ENCODE results near the gene MED29.
A peak's percentile ranks its signal among the peaks of the same experiment; 100 is the strongest.

MED29 gene

DNA sequence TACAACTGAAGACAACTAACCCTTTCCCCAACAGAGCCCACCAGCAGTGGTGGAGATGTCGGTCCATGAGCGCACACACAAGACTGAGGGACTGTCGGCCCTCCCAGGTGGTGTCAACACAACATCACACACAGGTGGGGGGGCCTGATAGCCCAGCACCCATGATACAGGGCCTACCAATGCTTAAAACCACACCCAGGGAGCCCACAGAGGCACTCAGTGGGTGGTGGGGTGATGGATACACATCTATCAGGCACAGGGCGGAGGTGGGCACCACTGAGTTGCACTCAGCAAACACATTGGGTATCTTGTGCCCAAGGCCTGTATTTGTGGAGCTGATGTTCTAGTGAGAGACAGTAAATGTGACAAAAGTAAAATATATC lies 8.5 kb downstream of the MED29 start:
- no peak for DNase-seq

DNA sequence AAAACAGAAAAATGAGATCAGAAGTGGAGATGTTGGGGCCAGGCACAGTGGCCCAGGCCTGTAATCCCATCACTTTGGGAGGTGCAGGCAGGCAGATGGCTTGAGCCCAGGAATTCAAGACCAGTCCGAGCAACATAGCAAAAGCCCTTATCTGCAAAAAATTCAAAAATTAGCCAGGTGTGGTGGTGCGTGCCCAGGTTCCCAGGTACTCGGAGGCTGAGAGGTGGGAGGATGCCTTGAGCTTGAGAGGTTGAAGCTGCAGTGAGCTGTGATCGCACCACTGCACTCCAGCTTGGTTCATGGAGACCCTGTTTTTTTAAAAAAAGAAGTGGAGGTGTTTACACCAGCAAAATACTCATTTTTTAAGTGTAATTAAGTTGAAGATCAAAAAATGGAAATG lies 8.9 kb downstream of the MED29 start:
- DNase-seq: no peak

DNA sequence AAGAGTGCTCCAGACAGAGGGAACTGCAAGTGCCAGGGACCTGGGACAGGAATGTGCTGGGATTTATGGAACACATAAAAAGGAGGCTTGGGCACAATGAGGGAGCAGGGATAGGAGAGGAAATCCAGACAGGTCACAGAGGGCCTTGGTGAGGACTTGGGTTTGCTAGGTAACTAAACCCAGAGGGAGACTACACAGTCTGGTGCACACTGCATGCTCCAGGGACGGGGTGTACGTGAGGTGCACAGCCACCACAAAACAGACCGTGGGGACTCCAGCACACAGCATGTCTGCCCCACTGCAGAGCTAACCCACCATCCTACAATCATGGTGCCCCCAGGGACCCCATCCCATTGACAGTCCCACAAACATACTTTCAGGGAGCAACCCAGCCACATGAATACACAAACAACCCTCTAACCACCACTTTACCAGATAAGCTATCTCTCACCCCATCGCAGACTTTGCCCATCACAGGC lies 9.9 kb downstream of the MED29 start:
- no peak for DNase-seq

DNA sequence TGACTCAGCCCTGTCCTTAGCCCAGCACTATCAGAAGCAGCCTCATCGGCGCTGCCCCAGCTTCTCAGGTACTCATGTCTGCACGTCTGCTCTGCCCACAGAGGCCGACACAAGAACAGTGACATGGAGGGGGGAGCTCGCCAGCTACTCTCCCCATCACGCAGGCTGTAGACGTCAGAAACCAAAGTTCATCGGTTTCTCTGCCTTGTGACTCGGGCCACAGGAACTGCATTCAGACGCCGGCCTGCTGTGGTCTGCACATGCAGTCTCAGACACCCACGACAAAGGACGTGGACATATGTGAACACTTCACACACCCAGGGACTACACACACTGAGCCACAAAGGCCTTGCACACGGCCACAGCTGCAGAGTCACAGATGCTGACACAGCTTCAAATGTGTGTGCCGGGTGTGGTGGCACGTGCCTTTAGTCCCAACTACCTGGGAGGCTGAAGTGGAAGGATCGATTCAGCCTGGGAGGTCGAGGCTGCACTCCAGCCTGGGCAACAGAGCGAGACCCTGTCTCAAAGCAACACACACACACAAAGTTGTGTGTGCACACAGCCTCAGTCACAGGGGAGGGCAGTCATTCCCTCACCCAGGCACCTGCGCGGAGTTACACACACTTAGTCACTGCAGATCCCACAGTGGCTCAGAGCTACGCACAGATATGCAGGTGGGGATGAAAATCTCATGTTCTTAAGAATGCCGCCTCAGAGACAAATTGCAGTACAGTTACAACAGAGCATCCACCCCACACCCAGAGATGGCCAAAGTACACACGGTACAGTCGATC lies 10.6 kb downstream of the MED29 start:
- peak; percentile 72 to 83 for DNase-seq

DNA sequence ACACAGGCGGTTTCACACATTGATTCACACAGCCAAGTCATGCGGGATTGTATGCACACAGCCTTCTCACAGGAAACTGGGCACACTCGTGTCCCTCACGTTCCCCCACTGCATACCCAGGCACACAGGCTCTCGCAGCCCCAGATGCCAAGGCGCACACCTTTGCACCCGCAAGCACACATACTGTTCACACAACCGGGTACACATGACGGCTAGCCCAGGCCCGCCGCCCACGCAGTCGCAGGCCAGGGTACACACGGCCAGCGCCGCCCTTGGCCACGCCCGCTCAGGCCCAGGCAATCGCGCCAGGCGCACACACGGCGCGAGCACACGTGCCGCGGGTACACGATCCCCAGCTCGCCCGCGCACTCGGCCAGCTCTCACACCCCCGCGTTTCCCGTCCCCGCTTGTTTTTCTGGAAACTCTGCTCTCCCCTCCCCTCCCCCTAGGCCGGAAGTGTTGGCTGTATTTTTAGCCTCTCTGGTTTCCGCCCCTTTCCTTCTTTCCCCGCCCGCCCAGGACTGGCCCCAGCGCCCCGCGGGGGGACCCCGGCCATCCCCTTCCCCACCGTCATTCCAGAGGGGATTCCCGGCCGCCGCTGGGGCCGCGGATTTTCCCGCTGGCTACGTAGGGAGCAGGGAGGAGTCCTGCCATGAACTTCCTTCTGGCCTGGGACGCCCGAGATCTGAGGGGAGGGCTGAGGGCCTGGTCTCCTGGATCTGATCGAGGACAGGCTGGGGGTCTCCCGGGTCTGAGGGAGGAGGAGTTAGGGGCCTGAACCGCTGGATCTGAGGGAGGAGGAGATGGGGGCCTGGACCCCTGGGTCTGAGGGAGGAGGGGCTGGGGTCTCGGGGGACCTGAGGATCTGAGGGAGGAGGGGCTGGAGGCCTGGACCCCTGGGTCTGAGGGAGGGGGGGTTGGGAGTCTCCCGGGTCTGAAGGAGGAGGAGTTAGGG lies 11.4 kb downstream of the MED29 start:
- DNase-seq: peak; percentile 86 to 87

DNA sequence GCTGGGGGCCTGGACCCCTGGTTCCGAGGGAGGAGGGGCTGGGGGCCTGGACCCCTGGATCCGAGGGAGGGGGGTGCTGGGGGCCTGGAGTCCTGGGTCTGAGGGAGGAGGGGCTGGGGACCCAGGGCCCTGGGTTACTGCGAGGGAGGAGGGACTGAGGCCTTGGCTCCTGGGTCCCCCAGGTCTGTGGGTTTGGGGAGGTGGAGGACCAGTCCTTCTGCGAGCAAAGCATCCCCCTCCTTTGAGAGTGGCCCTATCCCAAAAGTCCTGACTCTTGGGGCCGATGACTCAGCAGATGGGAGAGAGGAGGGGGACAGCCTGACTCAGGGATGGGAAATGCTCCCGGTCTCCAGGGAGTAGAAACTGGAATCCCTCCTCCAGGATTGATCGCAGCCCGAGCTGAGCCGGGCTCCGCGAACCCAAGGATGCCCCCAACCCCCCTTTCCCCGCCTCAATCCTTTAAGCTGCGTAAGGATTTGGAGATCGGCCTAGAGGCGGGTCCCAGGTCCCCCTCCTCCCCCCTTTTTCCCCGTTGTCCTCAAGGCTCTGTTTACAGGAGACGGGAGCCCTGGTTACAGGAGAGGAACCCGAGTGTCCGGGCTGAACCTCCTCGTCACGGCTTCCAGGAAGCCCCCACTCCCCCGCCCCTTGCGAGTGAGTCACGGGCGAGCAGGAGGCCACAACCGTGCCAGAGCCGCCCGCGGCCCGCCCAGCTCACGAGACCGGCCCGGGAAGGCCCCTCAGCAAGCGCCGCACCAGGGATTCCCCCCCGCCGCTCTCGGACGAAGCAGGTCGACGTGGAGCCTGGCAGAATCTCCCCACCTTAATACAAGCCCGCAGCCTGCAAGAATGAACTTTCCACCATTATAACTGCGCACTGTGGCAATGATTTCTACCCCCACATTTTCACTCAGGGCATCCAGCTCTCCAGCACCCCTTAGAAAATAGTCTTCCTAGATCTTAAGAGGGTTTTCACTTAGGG lies 12.4 kb downstream of the MED29 start:
- peak; percentile 47 to 89 for DNase-seq

DNA sequence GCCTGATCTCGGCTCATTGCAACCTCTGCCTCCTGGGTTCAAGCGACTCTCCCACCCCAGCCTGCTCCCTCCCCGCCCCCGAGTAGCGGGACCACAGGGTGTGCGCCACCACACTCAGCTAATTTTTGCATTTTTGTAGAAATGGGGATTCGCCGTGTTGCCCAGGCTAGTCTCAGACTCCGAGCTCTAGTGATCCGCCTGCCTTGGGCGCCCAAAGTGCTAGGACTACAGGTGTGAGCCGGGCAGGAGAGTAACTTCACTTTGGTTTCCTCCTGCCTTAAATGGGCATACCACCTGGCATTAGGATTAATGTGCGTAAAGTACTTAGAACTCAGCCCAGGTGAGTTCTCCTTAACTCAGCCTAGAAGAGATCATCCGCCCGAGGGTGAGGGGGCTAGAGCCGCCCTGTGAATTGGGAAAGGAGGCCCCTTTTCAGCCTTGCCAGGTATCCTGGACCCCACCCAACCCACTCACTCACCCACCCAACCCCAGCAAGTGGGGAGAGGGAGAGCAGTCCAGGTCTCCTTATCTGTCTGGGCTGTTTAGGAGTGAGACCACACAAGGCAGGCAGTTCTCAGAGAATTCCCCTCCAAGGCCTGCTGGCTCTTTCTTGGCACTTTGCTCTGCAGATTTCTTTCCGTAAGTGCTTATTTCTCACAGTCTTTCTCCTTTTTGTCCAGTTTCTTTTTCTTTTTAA lies 14.2 kb downstream of the MED29 start:
- no peak for DNase-seq

DNA sequence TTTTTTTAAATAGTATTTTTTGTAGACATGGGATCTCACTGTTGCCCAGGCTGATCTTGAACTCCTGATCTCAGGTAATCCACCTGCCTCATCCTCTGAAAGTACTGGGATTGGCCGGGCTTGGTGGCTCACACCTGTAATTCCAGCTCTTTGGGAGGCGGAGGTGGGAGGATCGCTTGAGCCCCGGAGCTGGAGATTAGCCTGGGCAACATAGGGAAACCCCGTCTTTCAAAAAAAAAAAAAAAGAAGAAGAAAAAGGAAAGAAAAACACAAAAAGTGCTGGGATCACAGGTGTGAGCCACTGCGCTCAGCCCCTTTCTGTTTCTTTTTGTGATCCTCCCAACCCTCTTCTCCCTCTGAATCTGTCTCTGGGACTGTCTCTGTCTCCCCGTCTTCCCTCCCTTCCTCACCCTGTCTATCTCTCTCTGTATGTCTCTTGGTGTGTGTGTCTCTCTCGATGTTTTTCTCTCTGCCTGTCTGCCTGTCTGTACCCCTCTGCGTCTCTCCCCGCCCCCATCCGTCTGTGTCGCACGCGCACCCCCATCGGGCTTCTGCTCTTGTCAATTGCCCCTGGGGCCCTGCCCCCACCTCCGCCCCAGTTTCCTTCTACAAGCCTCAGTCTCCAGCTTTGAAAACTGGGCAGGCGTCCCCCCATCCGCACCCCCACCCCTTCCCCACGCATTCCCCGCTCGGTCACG lies 14.9 kb downstream of the MED29 start:
- DNase-seq: no peak

DNA sequence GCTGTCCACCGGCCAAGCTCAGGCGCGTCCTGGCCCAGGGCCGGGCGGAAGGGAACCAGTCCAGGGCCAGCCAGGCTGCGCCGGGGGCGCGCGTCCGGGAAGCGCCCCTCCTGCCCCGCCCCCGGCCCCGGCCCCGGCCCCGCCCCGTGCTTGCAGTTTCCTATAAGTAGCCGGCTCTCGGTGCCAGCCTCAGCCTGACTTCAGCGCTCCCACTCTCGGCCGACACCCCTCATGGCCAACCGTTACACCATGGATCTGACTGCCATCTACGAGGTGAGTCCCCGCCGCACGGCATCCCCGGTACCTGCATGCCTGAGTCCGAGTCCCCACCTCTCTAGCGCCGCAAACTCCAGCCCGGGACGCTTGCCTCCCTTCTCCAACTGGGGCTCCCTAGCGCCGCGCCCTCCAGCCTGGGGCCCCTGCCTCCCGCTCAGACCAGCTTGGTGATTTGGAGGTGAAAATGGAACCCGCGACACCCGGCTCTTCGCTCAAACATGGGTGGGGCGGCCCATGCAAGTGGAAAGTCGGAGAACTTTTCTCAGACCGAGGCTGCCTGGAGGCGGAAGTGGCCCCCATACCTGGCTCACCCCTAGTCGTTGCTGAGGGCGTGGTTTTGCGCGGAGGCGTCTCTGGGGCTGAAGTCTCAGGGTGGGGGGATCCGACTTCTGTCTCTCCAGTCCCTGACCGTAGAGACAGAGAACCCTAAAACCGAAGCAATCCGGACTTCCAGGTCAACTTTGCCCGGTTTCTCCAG lies 15.7 kb downstream of the MED29 start, which contains the start of gene ZFP36:
TSS of gene ZFP36 (plus strand) at position 192 of the 754 bp plus-strand sequence. CDS start at position 250, 58 bp downstream.
- DNase-seq: peak; percentile 82 to 91

DNA sequence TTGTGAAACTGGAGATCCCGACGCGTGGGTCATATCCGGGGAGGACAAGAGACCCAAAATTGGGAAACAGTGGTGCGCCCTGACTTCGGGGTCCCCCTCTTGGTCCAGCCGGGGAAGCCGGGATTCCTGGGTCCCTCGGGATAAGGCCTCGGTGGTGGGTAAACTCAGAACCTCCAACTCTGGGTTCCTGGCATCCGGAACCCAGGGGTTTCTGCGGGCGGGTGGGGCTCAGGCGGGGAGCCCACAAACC lies 16.2 kb downstream of the MED29 start:
- no peak for DNase-seq

DNA sequence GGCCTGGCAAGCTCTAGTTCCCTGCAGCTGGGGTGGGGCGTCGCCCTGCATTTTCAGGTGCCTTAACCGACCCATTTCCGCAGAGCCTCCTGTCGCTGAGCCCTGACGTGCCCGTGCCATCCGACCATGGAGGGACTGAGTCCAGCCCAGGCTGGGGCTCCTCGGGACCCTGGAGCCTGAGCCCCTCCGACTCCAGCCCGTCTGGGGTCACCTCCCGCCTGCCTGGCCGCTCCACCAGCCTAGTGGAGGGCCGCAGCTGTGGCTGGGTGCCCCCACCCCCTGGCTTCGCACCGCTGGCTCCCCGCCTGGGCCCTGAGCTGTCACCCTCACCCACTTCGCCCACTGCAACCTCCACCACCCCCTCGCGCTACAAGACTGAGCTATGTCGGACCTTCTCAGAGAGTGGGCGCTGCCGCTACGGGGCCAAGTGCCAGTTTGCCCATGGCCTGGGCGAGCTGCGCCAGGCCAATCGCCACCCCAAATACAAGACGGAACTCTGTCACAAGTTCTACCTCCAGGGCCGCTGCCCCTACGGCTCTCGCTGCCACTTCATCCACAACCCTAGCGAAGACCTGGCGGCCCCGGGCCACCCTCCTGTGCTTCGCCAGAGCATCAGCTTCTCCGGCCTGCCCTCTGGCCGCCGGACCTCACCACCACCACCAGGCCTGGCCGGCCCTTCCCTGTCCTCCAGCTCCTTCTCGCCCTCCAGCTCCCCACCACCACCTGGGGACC lies 16.6 kb downstream of the MED29 start:
- peak; percentile 29 to 45 for DNase-seq

DNA sequence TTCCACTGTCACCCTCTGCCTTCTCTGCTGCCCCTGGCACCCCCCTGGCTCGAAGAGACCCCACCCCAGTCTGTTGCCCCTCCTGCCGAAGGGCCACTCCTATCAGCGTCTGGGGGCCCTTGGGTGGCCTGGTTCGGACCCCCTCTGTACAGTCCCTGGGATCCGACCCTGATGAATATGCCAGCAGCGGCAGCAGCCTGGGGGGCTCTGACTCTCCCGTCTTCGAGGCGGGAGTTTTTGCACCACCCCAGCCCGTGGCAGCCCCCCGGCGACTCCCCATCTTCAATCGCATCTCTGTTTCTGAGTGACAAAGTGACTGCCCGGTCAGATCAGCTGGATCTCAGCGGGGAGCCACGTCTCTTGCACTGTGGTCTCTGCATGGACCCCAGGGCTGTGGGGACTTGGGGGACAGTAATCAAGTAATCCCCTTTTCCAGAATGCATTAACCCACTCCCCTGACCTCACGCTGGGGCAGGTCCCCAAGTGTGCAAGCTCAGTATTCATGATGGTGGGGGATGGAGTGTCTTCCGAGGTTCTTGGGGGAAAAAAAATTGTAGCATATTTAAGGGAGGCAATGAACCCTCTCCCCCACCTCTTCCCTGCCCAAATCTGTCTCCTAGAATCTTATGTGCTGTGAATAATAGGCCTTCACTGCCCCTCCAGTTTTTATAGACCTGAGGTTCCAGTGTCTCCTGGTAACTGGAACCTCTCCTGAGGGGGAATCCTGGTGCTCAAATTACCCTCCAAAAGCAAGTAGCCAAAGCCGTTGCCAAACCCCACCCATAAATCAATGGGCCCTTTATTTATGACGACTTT lies 17.4 kb downstream of the MED29 start:
- no peak for DNase-seq

DNA sequence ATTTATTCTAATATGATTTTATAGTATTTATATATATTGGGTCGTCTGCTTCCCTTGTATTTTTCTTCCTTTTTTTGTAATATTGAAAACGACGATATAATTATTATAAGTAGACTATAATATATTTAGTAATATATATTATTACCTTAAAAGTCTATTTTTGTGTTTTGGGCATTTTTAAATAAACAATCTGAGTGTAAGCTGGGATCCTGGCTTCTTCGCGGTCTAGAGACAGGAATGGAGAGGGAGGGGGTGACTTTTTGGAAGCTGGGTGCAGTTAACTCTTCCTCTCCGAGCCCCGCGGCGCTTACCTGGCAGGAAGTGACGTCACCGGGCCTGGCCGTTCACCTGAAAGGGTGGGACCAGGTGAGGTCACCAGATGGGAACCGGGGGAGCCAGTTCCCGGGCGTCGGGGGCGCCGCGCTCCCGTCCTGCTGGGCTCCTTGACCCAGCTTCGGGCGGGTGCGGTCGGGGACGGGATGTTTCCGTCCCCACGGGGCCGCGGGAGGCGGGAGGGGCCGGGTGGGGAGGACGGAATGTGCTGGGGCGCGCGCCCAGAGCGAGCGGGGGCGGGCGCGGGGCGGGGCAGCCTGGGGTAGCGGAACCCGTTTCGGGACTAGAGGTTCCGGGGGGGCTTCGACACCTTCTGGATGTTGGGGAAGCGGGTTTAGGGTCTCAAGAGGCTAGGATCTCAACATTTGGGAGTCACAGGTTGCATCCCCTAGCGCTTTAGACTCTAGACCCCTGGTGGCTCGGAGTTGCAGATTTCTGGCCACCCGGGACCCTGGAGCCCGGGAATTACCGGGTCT lies 18.2 kb downstream of the MED29 start:
- peak; percentile 71 to 75 for DNase-seq

DNA sequence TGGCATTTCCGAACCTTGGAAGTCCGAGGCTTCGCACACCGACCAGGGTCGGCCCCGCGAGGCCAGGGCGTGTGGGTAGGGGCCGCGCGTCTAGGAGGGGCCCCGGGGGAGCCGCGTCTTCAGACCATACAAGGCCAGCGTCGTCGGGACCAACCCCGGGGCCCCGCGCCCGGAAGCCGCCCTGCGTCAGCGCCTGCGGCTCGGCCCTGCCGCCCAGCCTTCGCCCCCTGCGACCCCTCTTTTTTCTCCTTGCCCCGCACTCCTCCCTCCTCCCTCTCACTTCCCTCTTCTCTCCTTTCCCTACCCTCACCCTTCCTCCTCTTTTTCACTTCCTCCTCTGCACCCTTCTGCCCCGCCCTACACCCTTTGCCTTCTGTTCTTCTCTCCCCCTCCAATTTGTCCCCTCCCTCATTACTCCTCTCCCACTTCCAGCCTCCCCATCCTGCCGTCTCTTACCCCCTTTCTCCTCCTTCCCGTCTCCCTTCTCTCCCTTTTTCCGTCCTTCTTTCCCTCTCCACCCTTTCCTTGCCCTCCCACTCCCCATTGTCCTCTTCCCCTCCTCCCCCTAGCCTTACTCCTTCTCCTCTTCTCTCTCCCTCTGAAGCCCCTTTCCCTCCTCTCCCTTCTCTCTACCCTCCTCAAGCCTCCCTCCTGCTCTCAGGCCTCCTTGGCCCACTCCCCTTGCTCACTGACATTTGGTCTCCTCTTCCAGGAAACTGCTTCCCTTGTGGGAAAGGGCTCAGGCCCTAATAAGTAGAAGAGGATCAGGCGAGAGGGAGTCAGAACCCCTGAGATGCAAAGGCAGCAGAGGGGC lies 19.0 kb downstream of the MED29 start:
- DNase-seq: peak; percentile 49 to 69

DNA sequence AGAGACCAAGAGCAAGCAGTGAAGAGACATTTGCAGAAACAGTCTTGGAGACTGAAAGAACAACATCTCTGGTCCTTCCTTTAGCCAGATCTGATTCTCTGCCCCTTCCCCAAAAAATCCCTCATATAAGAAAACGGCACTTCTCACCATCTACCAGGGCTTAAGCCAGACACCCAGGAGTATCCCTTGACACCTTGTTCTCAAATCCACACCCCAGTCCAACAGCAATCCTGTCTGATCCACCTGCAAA lies 19.6 kb downstream of the MED29 start:
- DNase-seq: no peak

DNA sequence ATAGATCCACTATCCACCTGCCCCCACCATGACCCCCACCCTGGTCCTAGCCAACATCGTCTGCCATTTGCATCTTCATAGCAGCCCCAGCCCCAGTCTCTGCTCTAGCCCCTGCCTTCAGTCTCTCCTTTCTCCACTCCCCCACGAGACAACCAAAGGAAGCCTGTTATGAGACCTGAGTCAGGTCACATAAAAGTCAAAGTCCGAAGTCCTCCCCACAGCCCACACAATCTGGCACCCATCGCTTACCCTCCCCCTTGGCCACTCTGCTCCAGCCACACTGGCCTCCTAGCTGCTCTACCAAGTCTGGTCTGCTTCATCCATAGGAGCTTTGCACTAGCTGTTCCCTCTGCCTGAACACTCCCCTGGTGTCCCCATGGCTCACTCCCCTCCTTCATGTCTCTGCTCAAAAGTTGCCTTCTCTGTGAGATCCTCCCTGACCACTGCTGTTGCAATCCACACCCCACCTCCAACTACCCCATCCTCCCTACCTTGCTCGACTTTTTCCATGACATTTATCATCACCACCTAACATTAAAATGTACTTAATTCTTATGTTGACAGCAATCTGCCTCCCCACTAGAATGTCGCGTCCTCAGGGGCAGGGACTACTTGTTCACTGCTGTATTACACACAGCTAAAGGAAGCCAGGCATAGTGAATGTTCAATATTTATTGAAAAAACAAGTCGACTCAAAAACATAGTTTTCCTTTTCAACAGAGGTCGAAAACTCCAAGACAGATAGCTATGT lies 20.1 kb downstream of the MED29 start:
- DNase-seq: peak in 1 of 2 donors; percentile 31

DNA sequence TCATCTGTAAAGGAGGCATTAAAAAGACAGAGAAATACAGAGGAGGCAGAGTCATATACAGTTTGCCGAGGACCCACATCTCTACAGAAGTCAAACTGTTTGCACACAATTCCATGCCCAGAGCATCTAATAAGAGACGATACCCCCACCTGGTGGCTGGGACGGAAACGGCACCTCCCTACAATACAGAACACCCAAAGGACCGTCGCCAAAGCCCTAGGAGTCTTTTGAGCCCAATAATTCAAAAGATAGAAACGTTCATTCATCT lies 20.6 kb downstream of the MED29 start:
- peak; percentile 93 to 95 for DNase-seq

Data from inflammatory macrophage (primary cell).